HFFc6 (cell line): ENCODE measurements around the gene KIAA0040. TPM values are rescaled to one million over a fixed set of nuclear protein-coding genes. Genes with fewer than 3 reads are reported as not detected.

Experiments used
- DNase-seq: peaks from one replicate; pipeline ENCODE4 v3.0.0-alpha.2; 2018
- H3K27ac Mint-ChIP-seq: 2 replicates; pipeline ENCODE4 v1.8.0; 2020; ENCODE audit warnings: mild to moderate bottlenecking, mixed read lengths
- H3K27me3 Mint-ChIP-seq: 2 replicates; pipeline ENCODE4 v1.8.0; 2021; ENCODE audit warnings: mild to moderate bottlenecking, moderate library complexity, mixed read lengths; ENCODE audit not compliant: insufficient read depth
- H3K36me3 Mint-ChIP-seq: 2 replicates; pipeline ENCODE4 v1.8.0; 2021; ENCODE audit warnings: low read depth, mixed read lengths
- H3K4me1 Mint-ChIP-seq: 2 replicates; pipeline ENCODE4 v1.8.0; 2020; ENCODE audit warnings: low read depth, mixed read lengths
- H3K4me3 Mint-ChIP-seq: 2 replicates; pipeline ENCODE4 v1.8.0; 2020; ENCODE audit warnings: mild to moderate bottlenecking, moderate library complexity, mixed read lengths
- H3K9me3 Mint-ChIP-seq: 2 replicates; pipeline ENCODE4 v1.8.0; 2020; ENCODE audit warnings: mild to moderate bottlenecking, mixed read lengths
- total RNA-seq, 6 experiments: library from RNA; stranded (reverse); fragmentation: NEBNext Ultra II Directional; extraction: Animal tissue kit (Norgen Biotek cat#: 25700); gene quantifications; 2 replicates in 1 of 6; 3 replicates in 5 of 6; pipeline ENCODE4 v1.2.3, GENCODE V29; 2021
- TF ChIP-seq, protein P1 (sequence below): fragments of 200-600 bp; sonication (generic); IDR thresholded peaks from 2 replicates; pipeline ENCODE4 v1.5.0; 2021; ENCODE audit warnings: antibody characterized with exemption, mild to moderate bottlenecking

The KIAA0040 gene
- total RNA-seq, 6 experiments from 2014 or later: not detected

DNA sequence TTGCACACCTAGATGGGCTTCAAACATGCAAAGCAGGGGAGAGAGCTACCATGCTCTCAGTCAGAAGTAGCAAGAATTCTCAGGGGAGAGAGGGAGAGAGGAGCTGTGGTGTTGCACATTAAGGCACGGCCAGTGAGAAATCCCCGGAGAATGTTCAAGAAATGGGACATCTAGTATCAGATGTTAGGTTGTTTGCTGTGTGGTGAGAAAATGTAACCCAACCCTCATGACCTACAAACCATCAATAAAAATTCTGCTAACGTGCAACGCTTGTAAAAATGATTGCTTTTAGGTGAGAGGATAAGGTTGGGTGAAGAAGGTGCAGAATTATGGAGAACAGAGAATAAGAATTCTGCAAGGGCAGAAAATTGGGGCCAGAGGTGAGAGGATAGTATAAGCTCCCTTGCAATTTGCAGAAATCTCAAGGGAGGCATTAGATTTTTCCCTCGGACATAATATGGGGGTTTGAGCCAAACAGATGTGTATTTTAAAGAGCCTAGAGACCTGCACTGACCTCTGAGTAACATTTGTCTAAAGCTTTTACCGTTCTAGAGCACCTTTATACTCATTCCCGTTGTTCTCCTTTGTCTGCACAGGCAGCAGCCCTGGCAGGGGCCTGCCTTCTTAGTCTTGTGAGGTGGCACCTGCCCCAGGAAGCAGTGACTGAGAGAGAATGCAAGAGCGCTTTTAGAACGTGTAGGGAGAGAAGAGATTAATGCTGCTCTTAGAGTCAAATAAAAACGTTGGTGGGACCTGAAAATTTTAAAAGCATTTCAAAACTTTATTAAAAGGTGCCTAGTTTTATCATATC is 25.4 kb upstream of the KIAA0040 start:
- TF ChIP-seq, protein P1, sequence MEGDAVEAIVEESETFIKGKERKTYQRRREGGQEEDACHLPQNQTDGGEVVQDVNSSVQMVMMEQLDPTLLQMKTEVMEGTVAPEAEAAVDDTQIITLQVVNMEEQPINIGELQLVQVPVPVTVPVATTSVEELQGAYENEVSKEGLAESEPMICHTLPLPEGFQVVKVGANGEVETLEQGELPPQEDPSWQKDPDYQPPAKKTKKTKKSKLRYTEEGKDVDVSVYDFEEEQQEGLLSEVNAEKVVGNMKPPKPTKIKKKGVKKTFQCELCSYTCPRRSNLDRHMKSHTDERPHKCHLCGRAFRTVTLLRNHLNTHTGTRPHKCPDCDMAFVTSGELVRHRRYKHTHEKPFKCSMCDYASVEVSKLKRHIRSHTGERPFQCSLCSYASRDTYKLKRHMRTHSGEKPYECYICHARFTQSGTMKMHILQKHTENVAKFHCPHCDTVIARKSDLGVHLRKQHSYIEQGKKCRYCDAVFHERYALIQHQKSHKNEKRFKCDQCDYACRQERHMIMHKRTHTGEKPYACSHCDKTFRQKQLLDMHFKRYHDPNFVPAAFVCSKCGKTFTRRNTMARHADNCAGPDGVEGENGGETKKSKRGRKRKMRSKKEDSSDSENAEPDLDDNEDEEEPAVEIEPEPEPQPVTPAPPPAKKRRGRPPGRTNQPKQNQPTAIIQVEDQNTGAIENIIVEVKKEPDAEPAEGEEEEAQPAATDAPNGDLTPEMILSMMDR: no peak
- H3K4me1 Mint-ChIP-seq: no peaks in the 10 kb centered on the region
- H3K27ac Mint-ChIP-seq: no peak overlapping the region
- peaks cover 25% of the 10 kb centered on the region for H3K9me3 Mint-ChIP-seq
- no peaks in the 10 kb centered on the region for H3K36me3 Mint-ChIP-seq
- peaks cover 2% of the 10 kb centered on the region; the same call in 1 of the 2 replicates for H3K27me3 Mint-ChIP-seq
- DNase-seq: no peak
- no peak overlapping the region for H3K4me3 Mint-ChIP-seq

DNA sequence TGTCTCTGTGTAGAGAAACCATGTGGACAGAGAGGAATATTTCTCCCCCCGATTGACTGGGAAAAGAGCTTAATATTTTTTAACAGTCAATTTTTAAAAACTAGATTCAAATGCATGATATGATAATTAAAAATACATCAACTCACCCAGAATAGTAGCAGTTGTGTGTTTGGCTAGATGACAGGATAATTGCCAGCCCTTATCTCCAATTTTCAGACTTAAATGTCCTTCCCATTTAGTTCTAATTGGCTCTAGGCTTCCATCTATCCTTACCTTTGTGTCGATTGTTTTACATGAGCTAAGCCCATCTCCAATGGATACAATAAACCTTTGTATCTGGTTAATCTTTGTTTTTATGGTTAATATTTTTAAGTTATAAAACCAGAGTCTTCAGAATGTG is 23.9 kb upstream of the KIAA0040 start:
- H3K27ac Mint-ChIP-seq: no peak overlapping the region
- TF ChIP-seq, protein P1: no peak
- no peaks in the 10 kb centered on the region for H3K4me1 Mint-ChIP-seq
- H3K4me3 Mint-ChIP-seq: no peak overlapping the region
- no peaks in the 10 kb centered on the region for H3K27me3 Mint-ChIP-seq
- H3K9me3 Mint-ChIP-seq: peaks cover 26% of the 10 kb centered on the region
- DNase-seq: no peak
- no peaks in the 10 kb centered on the region for H3K36me3 Mint-ChIP-seq

DNA sequence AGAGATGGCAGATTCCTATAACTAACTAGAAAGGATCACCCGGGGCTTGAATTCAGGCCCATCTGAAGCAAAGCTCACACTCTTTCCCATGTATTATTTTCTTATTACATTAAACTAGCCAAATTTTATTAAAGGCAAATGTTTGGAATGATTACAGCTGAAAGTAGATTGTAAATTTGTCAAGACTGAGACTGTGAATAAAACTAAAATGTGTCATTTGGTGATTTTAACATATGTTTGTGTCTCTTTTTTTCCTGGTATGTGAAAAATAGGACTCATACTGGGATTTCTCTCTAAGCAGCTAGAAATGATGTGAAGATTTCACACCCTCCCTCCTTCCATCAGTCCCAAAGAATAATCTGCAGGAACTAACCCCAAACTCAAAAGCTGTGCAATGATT is 19.1 kb upstream of the KIAA0040 start:
- H3K27ac Mint-ChIP-seq: no peak overlapping the region
- H3K9me3 Mint-ChIP-seq: peaks cover 22% of the 10 kb centered on the region
- TF ChIP-seq, protein P1: no peak
- H3K4me3 Mint-ChIP-seq: no peak overlapping the region
- DNase-seq: no peak
- H3K36me3 Mint-ChIP-seq: no peaks in the 10 kb centered on the region
- H3K4me1 Mint-ChIP-seq: no peaks in the 10 kb centered on the region
- no peaks in the 10 kb centered on the region for H3K27me3 Mint-ChIP-seq

DNA sequence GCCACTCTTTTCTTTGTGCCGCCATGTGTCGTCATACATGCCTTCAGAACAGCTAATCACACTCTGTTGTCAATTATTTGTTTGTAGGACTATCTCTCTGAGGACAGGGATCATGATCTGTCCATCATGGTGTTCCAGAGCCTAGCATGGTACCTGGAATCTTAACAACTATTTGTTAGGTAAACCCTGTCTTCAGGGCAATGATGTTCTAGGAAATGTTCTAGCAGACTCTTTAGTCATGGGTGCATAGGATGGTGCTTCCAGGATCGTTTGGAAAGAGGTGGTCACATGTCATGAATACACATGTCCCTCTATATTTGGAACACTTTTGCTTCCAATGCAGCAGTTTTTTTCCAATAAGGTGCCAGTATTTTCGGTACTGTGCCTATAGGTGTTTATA is 18.2 kb upstream of the KIAA0040 start:
- no peak for DNase-seq
- H3K27ac Mint-ChIP-seq: no peak overlapping the region
- no peak overlapping the region for H3K4me3 Mint-ChIP-seq
- TF ChIP-seq, protein P1: no peak
- H3K9me3 Mint-ChIP-seq: peaks cover 22% of the 10 kb centered on the region
- no peaks in the 10 kb centered on the region for H3K4me1 Mint-ChIP-seq
- H3K27me3 Mint-ChIP-seq: no peaks in the 10 kb centered on the region
- H3K36me3 Mint-ChIP-seq: no peaks in the 10 kb centered on the region

DNA sequence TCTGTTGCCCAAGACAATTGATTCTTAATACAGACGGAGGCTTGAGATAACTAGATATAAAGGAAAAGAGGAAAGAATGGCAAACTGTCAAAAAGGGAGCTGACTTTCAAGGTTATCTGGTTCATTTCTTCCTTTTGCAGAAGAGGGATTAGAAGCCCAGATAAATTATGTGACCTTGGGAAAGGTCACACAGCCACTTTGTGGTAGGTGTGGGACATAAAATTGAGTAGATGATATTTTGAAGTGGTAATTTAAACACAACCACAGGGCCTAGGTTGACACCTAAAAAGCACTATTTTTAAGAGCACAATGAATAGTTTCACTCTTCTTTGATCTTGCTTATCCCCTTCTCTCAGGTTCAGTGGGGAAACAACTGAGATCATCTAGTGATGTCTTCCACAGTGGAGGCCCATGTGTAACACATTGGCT is 16.9 kb upstream of the KIAA0040 start:
- Mint-ChIP-seq H3K9me3 (peaks cover 17% of the 10 kb centered on the region), H3K4me1 (no peaks in the 10 kb centered on the region), H3K27ac (no peak overlapping the region), H3K27me3 (no peaks in the 10 kb centered on the region), H3K4me3 (no peak overlapping the region), H3K36me3 (no peaks in the 10 kb centered on the region)
- TF ChIP-seq, protein P1: no peak
- no peak for DNase-seq
